ENCODE results near the gene ADAD1.

DNA sequence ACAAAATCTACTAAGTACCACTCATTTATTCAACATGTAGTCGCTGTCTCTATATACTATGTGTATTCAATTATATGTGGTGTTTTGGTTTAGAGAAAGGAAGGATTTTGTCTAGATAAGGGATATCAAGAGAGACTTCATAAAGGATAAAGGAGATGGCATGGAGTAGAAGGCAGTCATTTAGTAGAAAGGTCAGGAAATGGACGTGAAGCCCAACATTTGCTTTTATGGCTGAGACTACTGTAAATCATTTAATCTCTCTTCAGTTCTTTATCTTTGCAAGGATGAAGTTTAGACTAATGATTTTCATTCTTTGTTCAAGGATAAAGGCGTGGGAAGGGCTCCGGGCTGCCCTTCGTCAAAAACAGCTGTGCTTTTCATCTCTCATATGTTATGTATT is 52.5 kb downstream of the ADAD1 start:
- TF ChIP-seq POLR2A (IDR thresholded peaks at IDR 0.05) (no peak), CTCF (IDR thresholded peaks at IDR 0.05) (no peak)
